Cardiac fibroblast (primary cell): ENCODE measurements around the gene PLEKHS1.
A peak's percentile ranks its signal among the peaks of the same experiment; 100 is the strongest.

Experiments
- DNase-seq, 2 donors: peaks; one replicate each; pipeline versions ENCODE4 v3.0.0 to v3.0.0-alpha.2; 2010; ENCODE audit warnings: low read depth in 2 of 2
- H3K4me3 ChIP-seq, 2 donors: replicated peaks in 1 of 2; 1 replicate in 1 of 2; 2 replicates in 1 of 2; pipeline ENCODE4 v1.5.1; 2011; ENCODE audit warnings: low read depth in 2 of 2, low read length in 2 of 2, mild to moderate bottlenecking in 2 of 2, moderate library complexity in 1 of 2
- TF ChIP-seq, protein P1 (sequence below): IDR thresholded peaks from one replicate; pipeline ENCODE4 v1.5.1; 2011; ENCODE audit warnings: low read depth, mild to moderate bottlenecking, low read length, inconsistent platforms

Gene PLEKHS1

DNA sequence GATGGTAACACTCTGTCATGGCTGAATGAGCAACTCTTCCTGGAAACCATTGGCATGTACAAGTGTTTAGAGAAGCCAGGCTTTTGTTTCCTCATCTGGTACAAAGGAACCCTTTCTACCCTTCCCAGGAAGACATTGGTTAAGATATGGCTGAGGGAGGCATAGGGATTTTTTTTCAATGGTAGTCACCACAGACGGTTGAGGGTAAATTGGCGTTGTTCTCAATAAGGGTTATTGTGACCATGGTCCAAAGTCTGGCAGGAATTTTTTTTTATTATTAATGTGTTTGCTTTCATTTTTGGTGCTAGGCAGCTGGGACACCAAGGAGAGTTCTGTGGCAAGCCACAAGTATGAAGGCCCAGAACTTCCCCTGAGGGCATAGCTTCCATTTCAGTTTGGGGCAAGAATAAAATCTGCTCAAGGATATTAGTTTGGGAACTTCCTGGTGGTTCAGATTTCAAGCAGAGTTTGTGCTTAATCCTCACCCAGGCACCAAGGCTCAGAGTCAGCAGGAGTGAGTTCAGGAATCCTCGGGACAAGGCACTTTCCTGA, at the start of gene PLEKHS1:
Gene PLEKHS1 (plus strand): TSS at position 502 of the 552 bp plus-strand sequence. CDS start 3,596 bp downstream, outside the sequence.
- H3K4me3 ChIP-seq, result no peak within 1 kb of the TSS
- DNase-seq, result no peak
- TF ChIP-seq, protein P1, sequence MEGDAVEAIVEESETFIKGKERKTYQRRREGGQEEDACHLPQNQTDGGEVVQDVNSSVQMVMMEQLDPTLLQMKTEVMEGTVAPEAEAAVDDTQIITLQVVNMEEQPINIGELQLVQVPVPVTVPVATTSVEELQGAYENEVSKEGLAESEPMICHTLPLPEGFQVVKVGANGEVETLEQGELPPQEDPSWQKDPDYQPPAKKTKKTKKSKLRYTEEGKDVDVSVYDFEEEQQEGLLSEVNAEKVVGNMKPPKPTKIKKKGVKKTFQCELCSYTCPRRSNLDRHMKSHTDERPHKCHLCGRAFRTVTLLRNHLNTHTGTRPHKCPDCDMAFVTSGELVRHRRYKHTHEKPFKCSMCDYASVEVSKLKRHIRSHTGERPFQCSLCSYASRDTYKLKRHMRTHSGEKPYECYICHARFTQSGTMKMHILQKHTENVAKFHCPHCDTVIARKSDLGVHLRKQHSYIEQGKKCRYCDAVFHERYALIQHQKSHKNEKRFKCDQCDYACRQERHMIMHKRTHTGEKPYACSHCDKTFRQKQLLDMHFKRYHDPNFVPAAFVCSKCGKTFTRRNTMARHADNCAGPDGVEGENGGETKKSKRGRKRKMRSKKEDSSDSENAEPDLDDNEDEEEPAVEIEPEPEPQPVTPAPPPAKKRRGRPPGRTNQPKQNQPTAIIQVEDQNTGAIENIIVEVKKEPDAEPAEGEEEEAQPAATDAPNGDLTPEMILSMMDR, result no peak

DNA sequence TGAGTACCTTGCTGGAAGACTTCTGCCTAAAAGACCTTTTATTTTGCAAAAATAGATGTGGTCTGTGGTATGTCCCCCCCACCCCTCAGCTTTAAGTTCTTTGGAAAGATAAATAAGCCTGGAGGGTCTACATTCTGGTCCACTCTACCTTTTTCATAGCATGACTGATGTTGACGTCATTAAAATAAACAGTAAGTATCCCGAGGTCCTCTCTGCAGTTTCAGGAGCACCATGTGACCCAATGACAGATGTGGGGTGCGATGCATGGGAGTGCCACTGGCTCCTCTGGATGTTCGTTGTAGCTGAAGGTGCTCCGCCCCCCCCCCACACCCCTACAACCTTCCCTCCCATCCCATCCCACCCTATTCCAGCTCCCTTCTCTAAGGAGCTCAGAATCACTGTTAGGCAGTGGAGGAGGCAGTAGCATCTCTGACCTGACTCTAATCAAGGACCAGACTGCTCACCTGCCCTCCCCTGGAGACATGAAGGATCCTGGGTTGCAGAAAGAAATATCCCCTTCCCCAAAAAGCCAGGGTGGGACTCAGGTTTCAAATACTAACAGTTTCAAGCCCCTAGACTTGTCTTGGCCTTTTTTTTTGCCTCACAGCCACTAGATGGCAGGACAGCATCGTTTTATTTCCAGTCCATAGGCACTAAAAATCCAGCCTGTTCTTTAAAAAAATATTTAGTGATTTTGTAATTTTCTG, 46.7 kb upstream of the PLEKHS1 start:
- H3K4me3 ChIP-seq, result no peak overlapping the region
- peak; percentile 68 for DNase-seq
- TF ChIP-seq, protein P1, result peak; percentile 58

DNA sequence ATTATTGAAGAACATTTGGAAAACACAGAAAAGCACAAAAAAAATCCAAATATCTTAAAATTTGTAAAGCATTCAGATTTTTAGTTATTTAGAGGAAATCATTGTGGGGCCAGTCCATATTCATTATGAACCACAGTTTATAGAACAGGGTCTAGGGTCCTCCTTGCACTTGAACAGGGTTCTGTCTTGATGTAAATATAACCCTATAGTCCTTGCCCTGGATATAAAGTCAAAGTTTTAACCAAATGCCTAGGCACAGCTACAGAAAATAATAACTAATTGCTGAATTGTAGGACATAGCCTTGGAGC, 46.2 kb upstream of the PLEKHS1 start:
- H3K4me3 ChIP-seq, result no peak overlapping the region
- TF ChIP-seq, protein P1, result no peak
- no peak for DNase-seq

DNA sequence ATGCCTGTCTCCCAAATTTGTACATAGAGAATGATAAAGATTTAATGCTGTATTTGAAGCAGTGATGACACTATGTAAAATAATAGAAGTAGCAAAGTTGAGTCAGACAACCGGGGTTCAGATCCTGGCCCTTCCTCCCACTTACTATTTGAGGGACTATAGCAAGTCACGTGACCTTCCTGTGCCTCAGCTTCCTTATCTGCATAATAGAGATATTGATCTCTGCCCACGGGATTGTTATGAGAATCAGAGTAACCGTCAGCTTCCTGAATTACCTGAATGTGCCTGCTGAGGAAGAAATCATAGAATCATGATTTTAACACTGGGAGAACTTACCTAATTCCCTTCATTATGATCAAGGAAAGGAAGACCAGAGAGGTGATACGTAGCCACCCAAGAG, 44.9 kb upstream of the PLEKHS1 start:
- H3K4me3 ChIP-seq, result no peak overlapping the region
- TF ChIP-seq, protein P1, result no peak
- DNase-seq, result no peak

DNA sequence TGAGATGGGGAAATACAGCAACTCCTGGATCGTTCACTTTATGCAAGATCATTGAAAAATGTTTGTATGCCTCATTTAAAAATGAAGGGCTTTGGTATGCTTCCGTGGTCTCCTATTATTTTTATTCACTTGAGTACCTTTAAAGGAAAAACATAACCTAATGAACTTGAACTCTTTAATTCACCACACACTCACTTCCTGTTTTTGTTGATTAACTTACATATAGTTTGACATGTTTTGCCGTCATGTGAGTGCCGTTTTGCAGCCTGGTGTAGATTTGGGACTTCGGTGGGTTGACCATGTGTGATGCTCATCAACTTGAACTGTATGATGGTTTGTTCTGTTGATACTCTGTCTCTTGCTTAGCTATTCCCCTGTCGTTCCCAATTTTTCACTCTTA, 42.8 kb upstream of the PLEKHS1 start:
- TF ChIP-seq, protein P1, result no peak
- no peak for DNase-seq
- no peak overlapping the region for H3K4me3 ChIP-seq

DNA sequence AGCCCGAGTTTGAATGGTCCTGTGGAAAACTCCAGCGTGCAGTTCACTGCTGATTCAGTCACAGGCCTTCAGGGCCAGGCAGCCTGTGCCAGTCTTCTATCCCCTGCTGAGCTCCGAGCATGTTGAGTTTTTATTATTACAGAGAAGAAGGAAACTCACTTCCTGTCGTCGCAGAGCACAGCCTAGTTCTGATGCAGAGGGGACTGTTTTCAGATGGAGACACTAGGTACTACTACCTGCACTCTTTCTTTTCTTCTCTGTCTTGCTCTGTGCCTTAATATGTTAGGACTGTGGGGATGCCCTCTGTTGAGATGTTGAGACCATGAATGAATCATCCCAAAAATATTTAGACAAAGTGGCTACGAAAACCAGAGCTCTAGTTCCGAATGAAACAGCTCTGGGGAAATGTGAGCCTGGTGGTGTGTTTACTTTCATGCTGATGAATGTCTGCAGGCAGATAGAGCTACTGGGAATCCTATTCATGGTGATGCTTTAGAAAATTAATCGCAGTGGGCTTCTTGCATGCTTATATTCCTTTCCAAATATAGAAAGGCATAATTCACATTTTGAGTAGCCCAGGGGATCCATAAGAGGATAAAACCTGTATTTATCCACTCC, 42.2 kb upstream of the PLEKHS1 start:
- TF ChIP-seq, protein P1, result no peak
- DNase-seq, result peak; percentile 62 to 78
- no peak overlapping the region for H3K4me3 ChIP-seq
